ENCODE results near the gene ACTL6B. TPM values are rescaled to one million over a fixed set of nuclear protein-coding genes. Genes with fewer than 3 reads are reported as not detected.

The ACTL6B gene
- total RNA-seq, 1 experiment from 2014 or later, result 1.3 TPM

DNA sequence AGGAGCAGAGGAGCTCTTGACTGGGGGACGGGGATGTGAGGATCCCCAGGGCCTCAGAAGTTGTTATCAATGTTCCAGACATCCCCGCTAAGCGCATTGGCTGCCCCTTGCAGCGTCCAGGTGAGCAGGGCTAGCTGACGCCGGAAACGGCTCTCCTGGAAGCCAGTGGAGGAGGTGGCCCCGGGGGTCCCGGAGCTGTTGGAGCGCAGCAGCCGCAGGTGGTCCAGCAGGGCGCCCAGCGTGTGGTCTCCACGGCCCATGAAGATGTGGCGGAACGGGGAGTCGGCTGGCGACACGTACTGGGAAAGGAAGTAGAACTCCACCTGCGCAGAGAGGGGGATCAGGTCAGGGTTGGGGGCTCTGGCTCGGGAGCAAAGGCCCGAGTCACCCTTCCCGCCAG is 35.4 kb downstream of the ACTL6B start (continued):
- TF ChIP-seq, protein P1, sequence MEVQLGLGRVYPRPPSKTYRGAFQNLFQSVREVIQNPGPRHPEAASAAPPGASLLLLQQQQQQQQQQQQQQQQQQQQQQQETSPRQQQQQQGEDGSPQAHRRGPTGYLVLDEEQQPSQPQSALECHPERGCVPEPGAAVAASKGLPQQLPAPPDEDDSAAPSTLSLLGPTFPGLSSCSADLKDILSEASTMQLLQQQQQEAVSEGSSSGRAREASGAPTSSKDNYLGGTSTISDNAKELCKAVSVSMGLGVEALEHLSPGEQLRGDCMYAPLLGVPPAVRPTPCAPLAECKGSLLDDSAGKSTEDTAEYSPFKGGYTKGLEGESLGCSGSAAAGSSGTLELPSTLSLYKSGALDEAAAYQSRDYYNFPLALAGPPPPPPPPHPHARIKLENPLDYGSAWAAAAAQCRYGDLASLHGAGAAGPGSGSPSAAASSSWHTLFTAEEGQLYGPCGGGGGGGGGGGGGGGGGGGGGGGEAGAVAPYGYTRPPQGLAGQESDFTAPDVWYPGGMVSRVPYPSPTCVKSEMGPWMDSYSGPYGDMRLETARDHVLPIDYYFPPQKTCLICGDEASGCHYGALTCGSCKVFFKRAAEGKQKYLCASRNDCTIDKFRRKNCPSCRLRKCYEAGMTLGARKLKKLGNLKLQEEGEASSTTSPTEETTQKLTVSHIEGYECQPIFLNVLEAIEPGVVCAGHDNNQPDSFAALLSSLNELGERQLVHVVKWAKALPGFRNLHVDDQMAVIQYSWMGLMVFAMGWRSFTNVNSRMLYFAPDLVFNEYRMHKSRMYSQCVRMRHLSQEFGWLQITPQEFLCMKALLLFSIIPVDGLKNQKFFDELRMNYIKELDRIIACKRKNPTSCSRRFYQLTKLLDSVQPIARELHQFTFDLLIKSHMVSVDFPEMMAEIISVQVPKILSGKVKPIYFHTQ (CRISPR knock-in tag; IDR thresholded peaks at IDR 0.05), result no peak
- TF ChIP-seq SMAD4 (CRISPR knock-in tag; IDR thresholded peaks at IDR 0.05) (no peak), ZNF263 (CRISPR knock-in tag; IDR thresholded peaks at IDR 0.05; ENCODE audit: low read depth) (no peak)

DNA sequence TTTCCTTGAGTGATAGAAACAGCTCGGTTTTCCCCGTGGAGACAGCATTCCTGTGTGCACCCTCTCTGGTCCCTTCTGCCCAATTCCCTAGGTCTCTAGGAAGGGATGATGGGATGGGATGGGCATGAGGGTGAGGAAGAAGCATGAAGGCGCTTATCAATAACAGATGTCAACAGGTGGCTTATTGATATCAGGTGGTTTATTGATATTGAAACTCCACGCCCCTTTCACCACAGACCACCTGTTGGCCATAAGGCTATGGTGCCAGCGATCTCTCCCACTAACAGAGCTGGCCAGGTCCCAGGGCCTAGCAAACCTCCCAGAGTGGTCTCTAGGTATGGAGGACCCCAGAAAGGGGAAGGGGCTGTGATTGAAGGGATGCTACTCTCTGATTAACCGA is 36.0 kb downstream of the ACTL6B start:
- Mint-ChIP-seq H3K9me3 (no peaks in the 10 kb centered on the region), H3K27ac (no peak overlapping the region), H3K36me3 (no peaks in the 10 kb centered on the region), H3K27me3 (ENCODE audit: low read depth) (peaks cover 7% of the 10 kb centered on the region), H3K4me3 (no peak overlapping the region), H3K4me1 (peaks cover 4% of the 10 kb centered on the region; the same call in 1 of the 2 replicates)
- no peak for ATAC-seq
- TF ChIP-seq NFE2L1 (CRISPR knock-in tag; IDR thresholded peaks at IDR 0.05), result no peak
- TF ChIP-seq OVOL2 (CRISPR knock-in tag; IDR thresholded peaks at IDR 0.05; ENCODE audit: borderline replicate concordance), result no peak
- TF ChIP-seq, protein P2, sequence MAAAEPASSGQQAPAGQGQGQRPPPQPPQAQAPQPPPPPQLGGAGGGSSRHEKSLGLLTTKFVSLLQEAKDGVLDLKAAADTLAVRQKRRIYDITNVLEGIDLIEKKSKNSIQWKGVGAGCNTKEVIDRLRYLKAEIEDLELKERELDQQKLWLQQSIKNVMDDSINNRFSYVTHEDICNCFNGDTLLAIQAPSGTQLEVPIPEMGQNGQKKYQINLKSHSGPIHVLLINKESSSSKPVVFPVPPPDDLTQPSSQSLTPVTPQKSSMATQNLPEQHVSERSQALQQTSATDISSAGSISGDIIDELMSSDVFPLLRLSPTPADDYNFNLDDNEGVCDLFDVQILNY (CRISPR knock-in tag; IDR thresholded peaks at IDR 0.05), result no peak
- TF ChIP-seq GABPB1 (CRISPR knock-in tag; IDR thresholded peaks at IDR 0.05), result no peak
- TF ChIP-seq, protein P3, sequence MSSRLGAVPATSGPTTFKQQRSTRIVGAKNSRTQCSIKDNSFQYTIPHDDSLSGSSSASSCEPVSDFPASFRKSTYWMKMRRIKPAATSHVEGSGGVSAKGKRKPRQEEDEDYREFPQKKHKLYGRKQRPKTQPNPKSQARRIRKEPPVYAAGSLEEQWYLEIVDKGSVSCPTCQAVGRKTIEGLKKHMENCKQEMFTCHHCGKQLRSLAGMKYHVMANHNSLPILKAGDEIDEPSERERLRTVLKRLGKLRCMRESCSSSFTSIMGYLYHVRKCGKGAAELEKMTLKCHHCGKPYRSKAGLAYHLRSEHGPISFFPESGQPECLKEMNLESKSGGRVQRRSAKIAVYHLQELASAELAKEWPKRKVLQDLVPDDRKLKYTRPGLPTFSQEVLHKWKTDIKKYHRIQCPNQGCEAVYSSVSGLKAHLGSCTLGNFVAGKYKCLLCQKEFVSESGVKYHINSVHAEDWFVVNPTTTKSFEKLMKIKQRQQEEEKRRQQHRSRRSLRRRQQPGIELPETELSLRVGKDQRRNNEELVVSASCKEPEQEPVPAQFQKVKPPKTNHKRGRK (CRISPR knock-in tag; IDR thresholded peaks at IDR 0.05; ENCODE audit: borderline replicate concordance), result no peak
- no peak for TF ChIP-seq SMAD3 (CRISPR knock-in tag; IDR thresholded peaks at IDR 0.05; ENCODE audit: borderline replicate concordance)
- TF ChIP-seq, protein P4, sequence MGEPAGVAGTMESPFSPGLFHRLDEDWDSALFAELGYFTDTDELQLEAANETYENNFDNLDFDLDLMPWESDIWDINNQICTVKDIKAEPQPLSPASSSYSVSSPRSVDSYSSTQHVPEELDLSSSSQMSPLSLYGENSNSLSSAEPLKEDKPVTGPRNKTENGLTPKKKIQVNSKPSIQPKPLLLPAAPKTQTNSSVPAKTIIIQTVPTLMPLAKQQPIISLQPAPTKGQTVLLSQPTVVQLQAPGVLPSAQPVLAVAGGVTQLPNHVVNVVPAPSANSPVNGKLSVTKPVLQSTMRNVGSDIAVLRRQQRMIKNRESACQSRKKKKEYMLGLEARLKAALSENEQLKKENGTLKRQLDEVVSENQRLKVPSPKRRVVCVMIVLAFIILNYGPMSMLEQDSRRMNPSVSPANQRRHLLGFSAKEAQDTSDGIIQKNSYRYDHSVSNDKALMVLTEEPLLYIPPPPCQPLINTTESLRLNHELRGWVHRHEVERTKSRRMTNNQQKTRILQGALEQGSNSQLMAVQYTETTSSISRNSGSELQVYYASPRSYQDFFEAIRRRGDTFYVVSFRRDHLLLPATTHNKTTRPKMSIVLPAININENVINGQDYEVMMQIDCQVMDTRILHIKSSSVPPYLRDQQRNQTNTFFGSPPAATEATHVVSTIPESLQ (CRISPR knock-in tag; IDR thresholded peaks at IDR 0.05), result no peak
- TF ChIP-seq, protein P5, sequence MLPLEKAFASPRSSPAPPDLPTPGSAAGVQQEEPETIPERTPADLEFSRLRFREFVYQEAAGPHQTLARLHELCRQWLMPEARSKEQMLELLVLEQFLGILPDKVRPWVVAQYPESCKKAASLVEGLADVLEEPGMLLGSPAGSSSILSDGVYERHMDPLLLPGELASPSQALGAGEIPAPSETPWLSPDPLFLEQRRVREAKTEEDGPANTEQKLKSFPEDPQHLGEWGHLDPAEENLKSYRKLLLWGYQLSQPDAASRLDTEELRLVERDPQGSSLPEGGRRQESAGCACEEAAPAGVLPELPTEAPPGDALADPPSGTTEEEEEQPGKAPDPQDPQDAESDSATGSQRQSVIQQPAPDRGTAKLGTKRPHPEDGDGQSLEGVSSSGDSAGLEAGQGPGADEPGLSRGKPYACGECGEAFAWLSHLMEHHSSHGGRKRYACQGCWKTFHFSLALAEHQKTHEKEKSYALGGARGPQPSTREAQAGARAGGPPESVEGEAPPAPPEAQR (CRISPR knock-in tag; IDR thresholded peaks at IDR 0.05), result no peak
- TF ChIP-seq ETV6 (CRISPR knock-in tag; IDR thresholded peaks at IDR 0.05), result no peak
- TF ChIP-seq, protein P6, sequence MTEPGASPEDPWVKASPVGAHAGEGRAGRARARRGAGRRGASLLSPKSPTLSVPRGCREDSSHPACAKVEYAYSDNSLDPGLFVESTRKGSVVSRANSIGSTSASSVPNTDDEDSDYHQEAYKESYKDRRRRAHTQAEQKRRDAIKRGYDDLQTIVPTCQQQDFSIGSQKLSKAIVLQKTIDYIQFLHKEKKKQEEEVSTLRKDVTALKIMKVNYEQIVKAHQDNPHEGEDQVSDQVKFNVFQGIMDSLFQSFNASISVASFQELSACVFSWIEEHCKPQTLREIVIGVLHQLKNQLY (CRISPR knock-in tag; IDR thresholded peaks at IDR 0.05), result no peak
- no peak for TF ChIP-seq NR3C1 (CRISPR knock-in tag; conservative IDR thresholded peaks at IDR 0.05; ENCODE audit: low read depth)
- TF ChIP-seq, protein P7, sequence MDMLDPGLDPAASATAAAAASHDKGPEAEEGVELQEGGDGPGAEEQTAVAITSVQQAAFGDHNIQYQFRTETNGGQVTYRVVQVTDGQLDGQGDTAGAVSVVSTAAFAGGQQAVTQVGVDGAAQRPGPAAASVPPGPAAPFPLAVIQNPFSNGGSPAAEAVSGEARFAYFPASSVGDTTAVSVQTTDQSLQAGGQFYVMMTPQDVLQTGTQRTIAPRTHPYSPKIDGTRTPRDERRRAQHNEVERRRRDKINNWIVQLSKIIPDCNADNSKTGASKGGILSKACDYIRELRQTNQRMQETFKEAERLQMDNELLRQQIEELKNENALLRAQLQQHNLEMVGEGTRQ (CRISPR knock-in tag; IDR thresholded peaks at IDR 0.05), result no peak
- ChIA-PET POLR2A (no interaction called here), CTCF (interaction anchor here (1.3 kb wide), 1 partner anchor 13 kb away, joined by 4 read pairs; no protein-coding TSS in a partner anchor)
- no peak for DNase-seq (ENCODE audit: low spot score)
